CD4-positive, alpha-beta T cell treated with Interleukin-17A for 4 hours (primary cell): ENCODE measurements around the gene LRRC74B.
A peak's percentile ranks its signal among the peaks of the same experiment; 100 is the strongest.
"Not testable (repeated sequence)": the region's sequence is repeated elsewhere in the genome, so short reads cannot be mapped to it uniquely, and the experiment has no call there.

Source experiments
- DNase-seq: peaks from one replicate; pipeline ENCODE4 v3.0.0-alpha.2; 2020; ENCODE audit warnings: mixed read lengths

LRRC74B gene

DNA sequence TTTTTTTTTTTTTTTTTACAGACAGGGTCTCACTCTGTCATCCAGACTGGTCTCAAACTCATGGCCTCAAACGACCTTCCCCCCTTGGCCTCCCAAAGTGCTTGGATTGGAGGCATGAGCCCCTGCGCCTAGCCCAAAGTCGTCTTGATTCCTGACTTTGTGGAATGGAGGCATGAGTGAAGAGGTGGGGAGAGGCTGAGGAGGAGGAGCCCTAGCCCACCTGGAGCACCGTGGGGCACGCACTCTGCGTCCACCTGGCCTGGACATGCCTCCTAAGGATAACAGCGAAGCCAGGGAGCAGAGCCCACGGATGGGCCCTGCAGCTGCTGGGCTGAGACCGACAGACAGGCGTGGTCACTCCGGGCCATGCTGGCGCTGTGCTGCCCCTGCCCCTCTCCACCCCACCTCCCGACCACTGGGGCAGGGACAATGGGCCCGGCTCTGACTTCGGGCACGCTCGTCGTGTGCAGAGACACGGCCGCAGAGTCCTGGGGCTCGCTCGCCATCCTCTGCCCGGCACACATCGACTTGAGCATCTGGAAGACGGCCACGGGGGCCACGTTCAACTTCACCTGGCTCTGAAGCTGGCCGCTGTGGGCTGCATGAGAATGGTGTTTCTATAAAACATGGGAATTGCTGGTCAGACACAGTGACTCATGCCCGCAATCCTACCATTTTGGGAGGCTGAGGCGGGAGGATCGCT lies 34.8 kb downstream of the LRRC74B start:
- DNase-seq = no peak

- DNase-seq = no peak
These were observed 36.5 kb downstream of the LRRC74B start for GRCh38 chr22:21082248-21082647.

DNA sequence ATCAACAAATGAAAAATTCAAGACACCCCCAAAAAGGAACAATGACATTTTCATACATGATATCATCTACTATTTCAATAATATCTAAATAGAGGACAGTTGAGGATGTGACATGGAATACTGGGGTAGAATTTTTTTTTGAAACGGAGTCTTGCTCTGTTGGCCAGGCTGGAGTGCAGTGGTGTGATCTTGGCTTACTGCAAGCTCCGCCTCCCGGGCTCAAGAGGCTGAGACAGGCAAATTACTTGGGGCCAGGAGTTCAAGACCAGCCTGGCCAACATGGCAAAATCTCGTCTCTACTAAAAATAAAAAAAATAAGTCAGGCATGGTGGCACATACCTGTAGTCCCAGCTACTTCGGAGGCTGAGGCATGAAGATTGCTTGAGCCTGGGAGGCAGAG lies 41.4 kb downstream of the LRRC74B start:
- DNase-seq = no peak

DNA sequence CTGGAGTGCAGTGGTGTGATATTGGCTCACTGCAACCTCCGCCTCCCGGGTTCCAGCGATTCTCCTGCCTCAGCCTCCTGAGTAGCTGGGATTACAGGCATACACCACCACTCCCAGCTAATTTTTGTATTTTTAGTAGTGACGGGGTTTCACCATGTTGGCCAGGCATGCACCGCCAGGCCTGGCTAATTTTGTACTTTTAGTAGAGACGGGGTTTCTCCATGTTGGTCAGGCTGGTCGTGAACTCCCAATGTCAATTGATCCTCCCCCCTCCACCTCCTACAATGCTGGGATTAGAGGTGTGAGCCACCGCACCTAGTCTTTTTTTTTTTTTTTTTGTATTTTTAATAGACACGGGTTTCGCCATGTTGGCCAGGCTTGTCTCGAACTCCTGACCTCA lies 42.2 kb downstream of the LRRC74B start:
- DNase-seq = not testable (repeated sequence)

DNA sequence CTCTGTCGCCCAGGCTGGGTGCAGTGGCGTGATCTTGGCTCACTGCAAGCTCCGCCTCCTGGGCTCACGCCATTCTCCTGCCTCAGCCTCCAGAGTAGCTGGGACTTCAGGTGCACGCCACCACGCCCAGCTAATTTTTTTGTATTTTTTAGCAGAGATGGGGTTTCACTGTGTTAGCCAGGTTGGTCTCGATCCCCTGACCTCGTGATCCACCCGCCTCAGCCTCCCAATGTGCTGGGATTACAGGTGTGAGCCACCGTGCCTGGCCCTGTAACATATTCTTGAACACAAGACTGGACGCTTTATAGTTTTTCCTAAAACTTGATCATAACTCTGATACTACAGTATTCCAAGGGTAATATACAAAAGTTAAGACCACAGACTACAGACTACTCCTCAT lies 45.5 kb downstream of the LRRC74B start:
- not testable (repeated sequence) for DNase-seq

DNA sequence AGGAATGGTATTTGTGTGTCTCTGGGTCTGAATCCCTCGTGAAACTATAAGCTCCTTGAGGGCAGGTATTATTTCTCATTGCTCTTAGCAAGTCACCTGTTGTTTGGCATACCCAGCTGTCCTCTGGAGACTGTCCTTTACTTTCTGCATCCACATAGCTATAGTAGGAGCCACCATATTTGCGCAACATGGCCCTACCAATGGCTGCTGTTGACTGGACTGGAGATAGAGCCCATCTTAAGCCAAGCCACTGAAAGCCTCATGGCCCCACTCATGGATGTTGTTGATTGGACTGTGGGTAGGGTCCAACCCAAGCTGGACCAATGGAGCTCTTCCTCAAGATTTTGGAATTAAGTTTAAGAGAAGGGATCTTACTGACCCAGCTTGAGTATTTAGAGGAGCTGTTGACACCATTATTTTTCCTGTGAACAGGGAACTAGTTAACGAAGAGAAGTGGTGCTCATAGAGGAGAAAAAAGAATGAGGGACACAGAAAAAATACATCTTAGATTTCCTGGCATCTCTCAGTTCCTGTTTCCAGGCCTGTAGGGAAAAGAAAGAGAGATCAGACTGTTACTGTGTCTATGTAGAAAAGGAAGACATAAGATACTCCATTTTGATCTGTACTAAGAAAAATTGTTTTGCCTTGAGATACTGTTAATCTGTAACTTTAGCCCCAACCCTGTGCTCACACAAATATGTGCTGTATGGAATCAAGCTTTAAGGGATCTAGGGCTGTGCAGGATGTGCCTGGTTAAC lies 47.2 kb downstream of the LRRC74B start:
- DNase-seq = no peak

DNA sequence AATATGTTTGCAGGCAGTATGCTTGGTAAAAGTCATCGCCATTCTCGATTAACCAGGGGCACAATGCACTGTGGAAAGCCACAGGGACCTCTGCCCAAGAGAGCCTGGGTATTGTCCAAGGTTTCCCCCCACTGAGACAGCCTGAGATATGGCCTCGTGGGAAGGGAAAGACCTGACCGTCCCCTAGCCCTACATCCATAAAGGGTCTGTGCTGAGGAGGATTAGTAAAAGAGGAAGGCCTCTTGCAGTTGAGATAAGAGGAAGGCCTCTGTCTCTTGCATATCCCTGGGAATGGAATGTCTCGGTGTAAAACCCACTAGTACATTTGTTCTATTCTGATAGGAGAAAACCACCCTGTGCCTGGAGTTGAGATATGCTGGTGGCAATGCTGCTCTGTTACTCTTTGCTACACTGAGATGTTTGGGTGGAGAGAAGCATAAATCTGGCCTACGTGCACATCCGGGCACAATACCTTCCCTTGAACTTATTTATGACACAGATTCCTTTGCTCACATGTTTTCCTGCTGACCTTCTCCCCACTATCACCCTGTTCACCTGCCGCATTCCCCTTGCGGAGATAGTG lies 47.9 kb downstream of the LRRC74B start:
- not testable (repeated sequence) for DNase-seq

GRCh38 chr22:21094911-21095772 lies 49.4 kb downstream of the LRRC74B start:
- DNase-seq = no peak

DNA sequence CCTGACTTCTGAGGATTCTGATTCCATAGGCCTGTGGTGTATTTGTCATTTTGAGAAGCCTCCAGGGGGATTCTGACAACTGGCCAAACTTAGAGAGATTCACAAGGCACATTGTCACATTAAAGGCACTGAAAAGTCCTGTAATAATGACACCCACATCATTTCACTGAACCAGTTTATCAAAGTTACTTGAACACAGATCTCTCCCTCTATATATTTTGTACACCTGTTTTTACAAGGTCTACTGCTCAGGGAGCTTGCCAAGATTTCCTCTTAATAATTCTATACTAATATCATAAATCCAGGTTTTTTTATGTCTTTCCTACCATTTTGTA lies 50.0 kb downstream of the LRRC74B start:
- DNase-seq = no peak

DNA sequence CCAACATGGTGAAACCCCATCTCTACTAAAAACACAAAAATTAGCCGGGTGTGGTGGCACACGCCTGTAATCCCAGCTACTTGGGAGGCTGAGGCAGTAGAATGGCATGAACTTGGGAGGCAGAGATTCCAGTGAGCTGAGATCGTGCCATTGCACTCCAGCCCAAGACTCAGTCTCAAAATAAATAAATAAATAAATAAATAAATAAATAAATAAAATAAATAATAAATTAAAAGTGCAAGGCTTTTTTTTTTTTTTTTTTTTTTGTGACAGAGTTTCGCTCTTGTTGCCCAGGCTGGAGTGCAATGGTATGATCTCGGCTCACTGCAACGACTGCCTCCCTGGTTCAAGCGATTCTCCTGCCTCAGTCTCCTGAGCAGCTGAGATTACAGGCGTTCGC lies 51.1 kb downstream of the LRRC74B start:
- DNase-seq = not testable (repeated sequence)

- no peak for DNase-seq
These were observed 52.4 kb downstream of the LRRC74B start for GRCh38 chr22:21098099-21098671.

DNA sequence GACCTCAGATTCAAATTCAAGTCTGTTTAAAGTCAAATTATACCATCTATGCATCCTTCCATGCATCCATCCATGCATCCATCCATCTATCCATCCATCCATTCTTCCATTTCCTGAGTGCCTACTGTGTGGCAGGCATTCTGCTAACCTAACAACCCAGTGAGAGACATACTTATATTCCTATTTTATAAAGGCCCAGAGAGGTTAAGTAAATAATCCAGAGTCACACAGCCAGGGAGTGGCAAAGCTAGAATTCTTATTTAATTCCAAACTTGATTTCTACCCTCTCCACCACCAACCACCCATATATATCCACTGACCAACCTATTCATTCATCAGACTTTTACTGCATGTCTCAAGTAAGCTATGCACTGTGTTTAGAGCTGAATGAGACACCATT lies 53.8 kb downstream of the LRRC74B start:
- no peak for DNase-seq

DNA sequence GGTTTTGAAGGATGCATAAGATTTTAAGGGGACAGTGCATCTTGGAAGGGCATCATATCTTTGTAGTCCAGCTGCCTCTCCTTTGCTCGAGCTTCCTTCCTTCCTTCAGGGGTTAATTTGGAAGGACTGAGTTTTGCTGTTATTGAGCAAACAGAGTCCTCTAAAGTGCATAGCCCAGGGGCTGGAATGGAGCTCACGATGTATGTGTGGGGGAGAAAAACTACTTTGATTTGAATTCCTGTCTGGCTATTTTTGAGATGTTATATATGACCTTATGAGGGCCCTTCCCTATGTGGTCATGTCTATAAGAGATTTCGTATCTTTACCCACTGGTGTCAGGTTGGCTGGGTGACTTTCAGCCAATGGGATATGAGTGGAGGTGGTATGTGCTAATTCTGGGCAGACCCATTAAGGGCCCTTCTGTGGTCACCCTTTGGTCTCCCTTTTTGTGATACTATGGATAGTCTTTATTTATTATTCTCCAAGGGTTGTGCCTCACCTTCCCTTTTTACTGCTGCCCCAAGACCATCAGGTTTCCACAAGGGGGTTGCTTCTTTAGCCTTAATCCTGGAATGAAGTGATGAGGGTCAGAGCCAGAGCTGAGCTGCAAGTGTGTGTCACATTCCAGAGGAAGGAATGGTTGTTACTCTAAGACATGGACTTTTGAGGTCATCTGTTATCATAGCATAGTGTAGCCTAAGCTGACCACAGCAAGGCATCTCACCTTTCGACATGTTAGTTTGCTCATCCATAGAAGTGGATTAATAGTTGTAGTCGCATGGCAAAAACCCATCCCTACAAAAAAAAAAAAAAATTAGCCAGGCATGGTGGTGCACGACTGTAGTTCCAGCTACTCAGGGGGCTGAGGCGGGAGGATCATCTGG lies 54.6 kb downstream of the LRRC74B start:
- no peak for DNase-seq

DNA sequence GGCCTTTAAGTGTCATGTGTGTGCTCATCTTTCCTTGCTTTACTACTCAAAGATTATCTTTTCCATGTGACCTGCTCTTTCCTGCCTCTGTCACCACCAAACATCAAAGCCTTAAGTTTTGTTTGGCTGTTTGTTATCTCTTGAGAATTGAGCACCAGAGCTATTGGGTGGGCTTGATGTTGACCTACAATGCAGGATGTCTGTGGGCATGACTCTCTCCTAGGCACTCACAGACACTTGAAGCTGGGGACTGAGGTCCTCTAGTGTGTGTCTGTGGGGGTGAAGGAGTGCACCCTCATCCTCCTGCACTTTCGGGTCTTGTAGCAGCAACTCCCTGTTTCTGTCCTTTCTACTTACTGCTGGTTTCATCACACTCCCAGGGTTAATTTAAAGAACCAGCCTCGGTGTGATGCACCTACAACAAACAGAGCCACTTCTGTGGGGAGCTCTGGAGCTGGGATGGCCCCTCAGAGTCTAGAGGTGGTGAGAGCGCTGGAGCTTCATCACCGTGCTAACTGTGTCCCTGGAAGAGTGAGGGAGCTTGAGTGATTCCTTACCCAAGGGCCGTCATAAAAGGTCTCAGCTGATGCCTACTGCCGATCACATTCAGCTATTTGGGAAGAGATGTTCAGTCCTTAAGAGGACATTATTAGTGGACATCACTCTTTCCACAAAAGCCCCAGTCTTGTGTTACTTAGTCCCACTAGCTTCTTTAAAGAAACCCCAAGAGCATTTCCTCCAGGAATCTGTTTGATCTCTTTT lies 56.3 kb downstream of the LRRC74B start:
- DNase-seq = no peak

DNA sequence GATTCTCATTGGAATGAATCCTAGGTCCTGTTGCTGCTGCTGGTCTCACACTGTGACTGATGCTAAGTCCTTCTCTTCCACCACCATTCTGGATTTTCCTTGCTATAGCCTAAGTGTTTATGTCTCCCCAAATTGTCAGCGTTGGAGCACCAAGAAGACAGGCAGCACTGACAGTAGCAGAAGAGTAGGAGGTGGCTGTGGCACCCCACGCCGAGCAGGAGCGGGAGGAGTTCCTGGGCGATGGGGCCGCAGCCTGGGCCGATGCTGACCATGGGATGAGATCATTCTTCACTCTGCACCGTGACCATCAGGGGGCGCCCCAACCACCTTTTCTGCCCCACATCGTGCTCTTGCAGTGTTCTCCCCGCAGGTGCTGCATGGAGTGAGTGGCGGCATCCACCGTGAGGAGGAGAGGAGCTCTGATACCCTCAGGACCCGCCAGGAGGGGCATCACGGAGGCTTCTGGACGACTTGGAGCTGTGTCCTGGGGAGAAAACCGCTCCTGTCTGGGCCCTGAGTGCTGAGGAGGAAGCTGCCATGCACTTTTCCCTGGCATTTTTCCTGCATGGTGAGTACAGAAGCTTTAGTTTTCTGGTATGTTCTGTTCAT lies 57.0 kb downstream of the LRRC74B start:
- peak; percentile 84 for DNase-seq

- no peak for DNase-seq
These were observed 57.9 kb downstream of the LRRC74B start for GRCh38 chr22:21103633-21104032.

DNA sequence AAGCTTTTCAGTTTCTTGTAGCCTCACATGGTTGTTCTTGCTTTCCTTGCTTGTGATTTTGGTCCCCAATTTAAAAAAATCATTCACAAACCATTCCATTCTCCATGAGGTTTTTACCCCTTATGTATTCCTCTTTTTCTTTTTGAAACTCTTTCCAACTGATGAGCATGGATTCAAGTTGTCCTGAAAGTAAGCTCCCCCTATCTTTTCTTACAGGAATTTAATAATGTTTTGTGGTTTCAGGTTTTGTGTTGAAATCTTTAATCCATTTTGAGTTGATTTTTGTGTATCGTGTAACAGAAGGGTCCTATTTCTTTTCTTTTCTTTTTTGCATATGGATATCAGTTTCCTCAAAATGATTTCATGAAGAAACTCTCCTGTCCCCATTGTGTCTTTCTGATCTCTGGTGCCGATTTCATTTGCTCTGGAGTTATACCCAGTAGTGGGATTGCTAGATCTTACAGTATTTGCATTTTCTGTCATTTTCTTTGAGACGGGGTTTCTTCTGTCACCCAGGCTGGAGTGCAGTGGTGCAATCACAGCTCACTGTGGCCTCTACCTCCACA lies 58.5 kb downstream of the LRRC74B start:
- DNase-seq = no peak

- no peak for DNase-seq
These were observed 59.5 kb downstream of the LRRC74B start for GRCh38 chr22:21105294-21105693.

GRCh38 chr22:21106000-21106399 lies 60.3 kb downstream of the LRRC74B start:
- no peak for DNase-seq
